ENCODE results near the gene CTRB2. TPM values are rescaled to one million over a fixed set of nuclear protein-coding genes. Genes with fewer than 3 reads are reported as not detected.

The CTRB2 gene
- polyA plus RNA-seq, 1 of the 3 experiments (the other 2 are of a cell fraction) = not detected

- H3K36me3 ChIP-seq (replicated peaks in 1 of 2; ENCODE audit: control insufficient read depth in 1 of 2, insufficient read depth in 2 of 2, low read length in 1 of 2) = peaks cover 0 to 3% of the 10 kb centered on the region in 2 experiments
Observed at GRCh38 chr16:75249441-75249840, 42.5 kb upstream of the CTRB2 start.

GRCh38 chr16:75248536-75249380 lies 41.8 kb upstream of the CTRB2 start:
- peak overlapping the region in 1 of 2 experiments; percentile 98; a peak in 2 of 4 replicates for H3K27ac ChIP-seq (ENCODE audit: low read depth in 2 of 2, low read length in 1 of 2)
- CTCF ChIA-PET = interaction anchor here (1.6 to 3.1 kb wide), 4 partner anchors 9 to 144 kb away, joined by 7 to 25 read pairs (median 10); no protein-coding TSS in a partner anchor
- TF ChIP-seq MXI1 (IDR thresholded peaks at IDR 0.05; ENCODE audit: low read depth, low read length) (no peak), RCOR1 (IDR thresholded peaks at IDR 0.05; ENCODE audit: low read length) (no peak), GABPA (IDR thresholded peaks at IDR 0.05; ENCODE audit: low read depth) (no peak), CHD2 (IDR thresholded peaks at IDR 0.05; ENCODE audit: low read length, partially characterized antibody) (no peak), EP300 (IDR thresholded peaks at IDR 0.05; ENCODE audit: borderline replicate concordance in 1 of 2, low read depth in 1 of 2, low read length in 1 of 2) (no peak), NFIC (IDR thresholded peaks at IDR 0.05; ENCODE audit: borderline replicate concordance) (no peak), RXRA (IDR thresholded peaks at IDR 0.05; ENCODE audit: borderline replicate concordance, low read depth) (no peak), CTCF (IDR thresholded peaks at IDR 0.05) (no peak), FOXJ3 (CRISPR knock-in tag; IDR thresholded peaks at IDR 0.05) (no peak), POLR2AphosphoS5 (IDR thresholded peaks at IDR 0.05; ENCODE audit: low read depth, low read length) (no peak), IRF3 (IDR thresholded peaks at IDR 0.05; ENCODE audit: low read depth, low read length) (no peak), EZH2phosphoT487 (IDR thresholded peaks at IDR 0.05; ENCODE audit: borderline replicate concordance, low read depth) (no peak), USF1 (IDR thresholded peaks at IDR 0.05; ENCODE audit: borderline replicate concordance, low read depth) (no peak), ELF1 (IDR thresholded peaks at IDR 0.05) (no peak), SMC3 (IDR thresholded peaks at IDR 0.05; ENCODE audit: low read depth, low read length) (no peak)

More at GRCh38 chr16:75249441-75249840, 42.5 kb upstream of the CTRB2 start:
- Histone ChIP-seq H3K79me2 (ENCODE audit: insufficient read depth) (peaks cover 94% of the 10 kb centered on the region), H3K4me1 (ENCODE audit: control insufficient read depth in 1 of 2, insufficient read depth in 2 of 2, low read depth in 1 of 2, low read length in 1 of 2) (peaks cover 76% of the 10 kb centered on the region in 2 experiments), H3K4me2 (peak overlapping the region; percentile 81), H3K9me3 (no peaks in the 10 kb centered on the region), H3F3A (replicated peaks; ENCODE audit: insufficient read depth) (peaks cover 36% of the 10 kb centered on the region), H3K9ac (peak overlapping the region; percentile 98), H2AFZ (ENCODE audit: low read depth) (no peak overlapping the region), H3K9me2 (no peaks in the 10 kb centered on the region), H3K27me3 (ENCODE audit: insufficient read depth) (no peaks in the 10 kb centered on the region), H4K20me1 (ENCODE audit: insufficient read depth) (peaks cover 73% of the 10 kb centered on the region), H3K27ac (ENCODE audit: low read depth in 2 of 2, low read length in 1 of 2) (peak overlapping the region in 1 of 2 experiments; percentile 98; a peak in 2 of 4 replicates), H3K4me3 (ENCODE audit: low read depth in 2 of 2, low read length in 1 of 2) (peak overlapping the region; percentile 77 to 88; a peak in 3 of 4 replicates)
- no peak for DNase-seq
- WGBS (ENCODE audit: low lambda C conversion rate) = 80% methylated on average over 5 of the region's 5 CpGs
- CTCF ChIA-PET = interaction anchor here (0.5 to 3.1 kb wide), 10 partner anchors 8 to 1350 kb away, joined by 3 to 25 read pairs (median 6); no protein-coding TSS in a partner anchor
- POLR2A ChIA-PET = no interaction called here
- TF ChIP-seq SMC3 (IDR thresholded peaks at IDR 0.05; ENCODE audit: low read depth, low read length) (no peak), NRF1 (IDR thresholded peaks at IDR 0.05; ENCODE audit: low read depth, low read length) (no peak), RXRA (IDR thresholded peaks at IDR 0.05; ENCODE audit: borderline replicate concordance, low read depth) (no peak), GABPA (IDR thresholded peaks at IDR 0.05; ENCODE audit: low read depth) (no peak), ZBTB33 (IDR thresholded peaks at IDR 0.05; ENCODE audit: borderline replicate concordance, low read depth) (no peak), EZH2phosphoT487 (IDR thresholded peaks at IDR 0.05; ENCODE audit: borderline replicate concordance, low read depth) (no peak)

More at GRCh38 chr16:75248536-75249380, 41.8 kb upstream of the CTRB2 start:
- peaks cover 0 to 3% of the 10 kb centered on the region in 2 experiments for H3K36me3 ChIP-seq (replicated peaks in 1 of 2; ENCODE audit: control insufficient read depth in 1 of 2, insufficient read depth in 2 of 2, low read length in 1 of 2)
- H4K20me1 ChIP-seq (ENCODE audit: insufficient read depth) = peaks cover 66% of the 10 kb centered on the region
- POLR2A ChIA-PET = no interaction called here
- H3K9me2 ChIP-seq = no peaks in the 10 kb centered on the region
- 84% methylated on average over 11 of the region's 17 CpGs for WGBS (ENCODE audit: low lambda C conversion rate)
- H3K4me2 ChIP-seq = peak overlapping the region; percentile 81
- peaks cover 76% of the 10 kb centered on the region in 2 experiments for H3K4me1 ChIP-seq (ENCODE audit: control insufficient read depth in 1 of 2, insufficient read depth in 2 of 2, low read depth in 1 of 2, low read length in 1 of 2)
- peak overlapping the region; percentile 98 for H3K9ac ChIP-seq
- peaks cover 32% of the 10 kb centered on the region for H3F3A ChIP-seq (replicated peaks; ENCODE audit: insufficient read depth)
- DNase-seq = no peak
- H2AFZ ChIP-seq (ENCODE audit: low read depth) = no peak overlapping the region
- peak overlapping the region in 1 of 2 experiments; percentile 88; a peak in 1 of 4 replicates for H3K4me3 ChIP-seq (ENCODE audit: low read depth in 2 of 2, low read length in 1 of 2)
- peaks cover 94% of the 10 kb centered on the region for H3K79me2 ChIP-seq (ENCODE audit: insufficient read depth)
- no peaks in the 10 kb centered on the region for H3K27me3 ChIP-seq (ENCODE audit: insufficient read depth)
- no peaks in the 10 kb centered on the region for H3K9me3 ChIP-seq

All from SK-N-SH (cell line).